ENCODE data around the gene AKT1S1.

AKT1S1 gene

DNA sequence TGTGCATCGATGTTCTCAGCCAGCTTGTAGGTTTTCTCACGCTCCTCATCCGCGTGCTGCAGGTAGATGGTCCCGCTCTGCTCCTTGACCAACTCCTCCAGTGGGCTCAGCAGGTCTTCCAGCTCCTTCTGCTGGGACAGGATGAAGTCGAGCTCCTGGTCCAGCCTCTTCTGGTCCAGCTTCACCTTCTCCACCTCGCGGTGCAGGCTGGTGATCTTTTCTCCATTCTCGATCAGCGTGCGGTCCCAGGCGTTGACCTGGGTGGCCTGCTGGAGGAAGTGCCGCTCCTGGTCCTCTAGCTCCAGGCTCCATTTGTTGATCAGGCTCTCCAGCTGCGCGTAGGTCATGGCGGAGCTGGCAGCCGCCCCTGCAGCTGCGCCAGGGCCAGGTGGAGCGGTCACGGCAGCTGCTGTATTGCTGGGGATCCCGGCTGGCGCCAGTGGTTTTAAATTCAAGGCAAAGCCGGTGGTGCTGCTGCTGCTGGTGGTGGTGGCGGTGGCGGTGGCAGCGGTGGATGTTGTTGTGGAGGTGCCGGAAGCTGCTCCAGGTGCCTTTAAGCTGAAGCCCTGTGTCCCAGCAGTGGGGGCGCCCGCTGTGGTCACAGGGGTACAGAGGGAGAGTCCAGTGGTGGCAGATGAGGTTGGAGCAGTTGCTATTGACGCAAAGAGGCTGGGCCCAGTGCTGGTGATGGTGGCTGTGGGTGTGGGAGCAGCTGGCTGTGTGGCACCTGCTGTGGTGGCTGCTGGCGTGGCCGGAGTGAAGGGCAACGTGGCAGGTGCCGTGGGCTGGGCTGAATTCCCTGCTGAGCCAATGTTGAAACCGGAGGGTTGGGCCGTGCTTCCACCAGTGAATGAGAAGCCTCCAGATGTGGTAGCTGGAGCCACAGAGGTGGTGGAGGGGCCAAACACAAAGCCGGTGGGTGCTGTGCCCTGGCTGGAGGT lies 31.6 kb upstream of the AKT1S1 start:
- in situ Hi-C loops (cut with MboI; ENCODE audit: low sequenced_read_pairs) = no loop called here

DNA sequence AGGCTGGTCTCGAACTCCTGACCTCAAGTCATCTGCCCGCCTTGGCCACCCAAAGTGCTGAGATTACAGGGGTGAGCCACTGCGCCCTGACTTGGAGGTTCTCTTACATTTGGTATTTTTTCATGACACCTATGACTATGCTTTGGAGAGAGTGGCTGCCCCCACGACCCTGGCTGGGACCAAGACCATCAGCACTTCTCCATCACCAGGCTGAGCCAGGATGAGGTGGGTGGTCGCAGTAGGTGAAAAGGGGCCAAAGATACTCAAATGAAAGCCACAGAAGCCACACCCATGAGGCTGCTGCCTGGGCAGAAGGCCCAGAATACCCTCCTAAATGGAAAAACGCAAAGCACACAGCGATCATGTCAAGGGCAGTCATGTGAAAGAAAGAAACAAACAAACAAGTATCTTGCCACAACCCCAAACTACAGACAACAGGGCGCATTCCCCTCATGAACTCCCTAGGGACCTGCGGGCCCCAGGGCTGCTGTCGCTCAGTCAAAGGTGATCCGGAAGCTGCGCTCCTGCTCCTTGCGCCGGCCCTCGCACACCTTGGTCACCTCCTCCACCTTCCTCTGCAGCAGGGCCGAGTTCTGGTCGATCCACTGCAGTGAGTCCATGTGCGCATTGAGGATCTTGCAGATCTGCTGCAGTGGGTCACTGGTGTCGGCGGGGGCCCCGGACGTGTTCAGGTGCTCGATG lies 30.7 kb upstream of the AKT1S1 start:
- in situ Hi-C loops (cut with MboI; ENCODE audit: low sequenced_read_pairs) = no loop called here

DNA sequence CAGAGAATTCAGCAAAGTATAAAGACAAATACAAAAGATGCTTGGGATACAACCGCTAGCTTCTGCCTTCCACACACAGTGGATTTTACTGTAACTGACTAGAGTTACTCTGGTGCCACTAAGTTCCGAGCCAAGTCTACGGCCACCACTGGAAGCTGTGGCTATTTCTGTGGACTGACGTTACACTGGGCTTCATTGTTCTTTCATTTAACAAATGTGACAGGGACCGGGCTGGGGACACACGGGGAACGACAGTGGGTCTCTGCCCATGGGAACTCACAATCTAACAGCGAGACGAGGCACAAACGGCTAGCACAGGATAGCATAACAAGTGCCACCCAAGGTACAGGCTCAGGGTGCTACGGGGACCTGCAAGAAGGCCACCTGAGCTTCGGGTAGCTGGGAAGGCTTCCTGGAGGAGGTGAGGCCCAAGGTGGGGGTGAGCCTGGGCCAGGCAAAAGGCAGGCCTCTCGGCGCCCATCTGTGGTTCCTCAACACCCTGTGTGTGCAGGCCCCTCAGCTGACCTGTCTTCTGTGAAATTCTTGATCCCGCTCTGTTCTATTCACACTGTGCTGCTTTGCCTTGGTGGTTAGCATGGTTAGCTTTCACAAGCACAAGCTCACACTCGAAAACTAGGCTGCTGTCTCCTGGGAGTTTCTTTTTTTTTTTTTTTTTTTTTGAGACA lies 29.9 kb upstream of the AKT1S1 start:
- in situ Hi-C loops (cut with MboI; ENCODE audit: low sequenced_read_pairs) = no loop called here

DNA sequence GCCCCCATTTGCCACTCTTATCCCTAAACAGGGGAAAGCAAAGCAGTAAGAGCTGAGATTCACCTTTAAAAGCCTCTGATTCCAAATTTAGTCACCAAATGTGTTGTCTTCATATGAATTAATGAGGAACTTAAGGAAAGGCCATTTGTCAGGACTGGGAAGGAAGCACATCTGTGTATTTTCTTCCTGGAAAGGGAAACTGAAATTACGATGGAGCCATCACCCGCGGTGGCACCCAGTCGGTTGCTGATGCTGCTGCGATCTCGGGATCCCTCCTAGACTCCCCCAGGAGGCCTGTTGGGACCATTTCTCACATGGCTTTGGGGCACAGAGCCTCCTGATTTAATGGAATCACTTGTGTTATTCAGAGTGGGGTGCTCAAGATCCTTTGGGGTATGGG lies 27.0 kb upstream of the AKT1S1 start:
- in situ Hi-C loops (cut with MboI; ENCODE audit: low sequenced_read_pairs) = no loop called here

DNA sequence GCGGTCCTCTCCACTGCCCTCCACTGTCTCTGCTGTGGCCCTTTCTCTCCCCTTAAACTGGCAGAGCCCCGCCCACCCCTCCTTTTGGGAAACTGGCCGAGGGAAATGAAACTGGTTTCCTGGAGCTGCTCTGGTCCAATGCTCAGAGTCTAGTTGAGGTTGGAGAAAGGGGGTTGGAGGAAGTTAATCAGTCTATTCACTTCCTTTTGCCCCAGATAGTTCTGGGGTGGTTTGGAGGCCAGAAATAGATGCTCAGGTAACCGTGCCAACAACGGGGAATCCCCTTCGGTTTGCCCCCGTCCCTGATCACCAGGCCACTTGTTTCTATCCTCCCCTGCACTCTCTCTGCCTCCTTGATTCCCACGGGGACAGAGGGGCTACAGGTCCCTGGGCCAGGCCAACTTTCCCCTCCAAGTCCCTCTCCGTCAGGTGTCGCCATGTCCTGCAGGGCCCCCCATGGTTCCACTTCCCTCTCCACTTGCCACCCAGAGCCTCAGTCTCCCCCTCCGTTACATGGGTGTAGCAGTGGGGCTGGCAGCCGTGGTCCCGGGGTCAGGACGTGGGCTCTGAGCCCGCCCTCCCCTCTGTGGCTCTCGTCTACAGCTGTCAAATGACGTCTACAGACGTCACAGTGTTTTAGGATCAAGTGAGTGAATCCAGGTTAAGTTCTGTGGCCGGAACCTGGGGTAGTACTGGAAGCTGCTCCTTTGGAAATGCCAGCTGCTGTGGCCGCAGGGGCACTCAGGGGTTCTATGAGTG lies 19.9 kb upstream of the AKT1S1 start, which contains the start of gene IL4I1:
Gene IL4I1 (minus strand): TSS at position 25 of the 759 bp plus-strand sequence. CDS start 727 bp downstream, outside the sequence.
- in situ Hi-C loops (cut with MboI; ENCODE audit: low sequenced_read_pairs) = no loop called here

DNA sequence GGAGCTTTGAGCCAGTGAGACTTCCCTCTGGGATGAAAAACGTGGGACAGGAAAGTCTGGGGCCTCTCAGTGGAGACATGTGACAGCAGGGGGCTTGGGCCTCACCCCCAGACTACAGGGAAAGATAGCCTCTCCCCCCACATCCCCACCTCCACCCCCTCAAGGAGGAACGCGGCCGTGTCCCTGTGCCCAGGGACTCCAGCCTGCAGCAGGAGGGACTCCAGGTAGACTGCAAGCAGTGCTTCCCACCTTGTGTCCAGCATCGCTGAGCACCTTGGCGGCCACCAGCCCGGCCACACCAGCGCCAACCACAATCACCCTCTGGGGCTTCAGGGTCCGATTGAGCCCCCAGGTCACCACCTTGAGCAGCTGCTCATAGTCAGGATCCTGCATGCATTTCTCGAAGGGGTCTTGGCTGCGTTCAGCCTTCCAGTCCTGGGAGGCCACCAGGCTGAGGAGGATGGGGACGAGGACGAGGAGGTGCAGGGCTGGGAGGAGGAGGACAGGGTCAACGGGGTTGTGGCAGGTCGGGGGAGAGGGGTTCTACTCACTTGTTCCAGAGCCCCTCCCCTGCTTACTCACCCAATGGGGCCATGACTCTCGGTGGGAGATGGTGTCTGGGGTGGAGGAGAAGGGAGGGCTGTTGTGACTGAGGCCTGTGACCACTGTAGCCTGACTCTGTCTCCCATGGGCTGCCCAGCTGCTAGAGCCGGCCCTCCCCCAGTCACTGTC lies 18.6 kb upstream of the AKT1S1 start:
- in situ Hi-C loops (cut with MboI; ENCODE audit: low sequenced_read_pairs) = no loop called here

DNA sequence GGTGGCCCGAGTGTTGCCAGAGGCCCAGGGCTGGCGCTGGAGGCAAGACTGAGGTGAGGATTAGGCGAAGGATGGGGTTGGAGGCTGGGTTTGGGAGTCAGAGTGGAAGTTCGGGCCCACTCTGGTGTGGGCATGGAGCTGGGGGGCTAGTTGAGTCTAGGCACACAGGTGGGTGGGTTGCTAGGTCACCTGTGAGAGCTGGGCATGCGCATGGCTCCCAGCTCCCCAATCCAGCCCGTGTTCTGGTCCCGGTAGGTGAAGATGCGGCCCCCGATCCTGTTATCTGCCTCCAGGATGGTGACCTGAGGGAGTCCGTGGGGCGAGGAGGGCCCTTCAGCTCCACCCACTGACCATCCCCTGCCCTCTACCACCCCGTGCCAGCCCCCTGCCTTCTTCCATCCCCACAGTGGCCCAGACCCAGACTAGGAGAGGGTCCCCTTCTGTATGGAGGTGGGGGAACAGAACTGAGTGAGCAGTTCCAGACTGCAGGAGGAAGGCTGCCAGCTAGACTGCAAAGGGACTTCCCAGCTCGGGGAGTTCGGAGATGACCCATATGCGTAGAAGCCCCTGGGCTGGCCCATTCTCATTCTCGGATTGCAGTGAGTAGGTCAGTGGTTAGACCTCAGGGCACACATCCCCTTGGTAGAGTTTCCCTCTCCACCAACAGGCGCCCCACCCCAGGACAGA lies 17.9 kb upstream of the AKT1S1 start:
- in situ Hi-C loops (cut with MboI; ENCODE audit: low sequenced_read_pairs) = no loop called here

DNA sequence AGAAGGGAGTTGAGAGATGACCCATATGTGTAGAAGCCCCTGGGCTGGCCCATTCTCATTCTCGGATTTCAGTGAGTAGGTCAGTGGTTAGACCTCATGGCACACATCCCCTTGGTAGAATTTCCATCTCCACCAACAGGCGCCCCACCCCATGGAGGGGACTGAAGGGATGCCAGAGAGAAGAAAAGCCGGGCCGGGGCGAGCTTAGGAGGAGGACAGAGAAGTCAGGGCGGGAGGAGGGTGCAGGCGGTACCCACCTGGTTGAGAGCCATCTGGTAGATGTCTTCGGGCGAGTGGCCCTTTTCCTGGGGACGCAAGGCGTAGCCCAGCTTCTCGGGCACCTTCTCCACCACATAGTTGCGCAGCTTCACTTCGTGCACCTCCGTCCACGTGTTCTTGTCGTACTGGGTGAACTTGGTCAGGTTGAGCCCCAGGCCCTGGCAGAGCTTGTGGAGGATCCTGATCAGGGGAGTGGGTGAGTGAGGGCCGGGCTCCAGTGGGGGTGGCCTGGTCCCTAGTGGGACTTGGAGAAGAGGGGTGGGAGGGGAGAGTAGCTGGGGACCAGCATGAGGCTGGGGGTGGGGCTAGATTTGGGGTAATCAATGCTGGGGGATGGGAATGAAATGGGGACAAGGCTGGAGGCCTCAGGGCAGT lies 17.0 kb upstream of the AKT1S1 start:
- in situ Hi-C loops (cut with MboI; ENCODE audit: low sequenced_read_pairs) = no loop called here

DNA sequence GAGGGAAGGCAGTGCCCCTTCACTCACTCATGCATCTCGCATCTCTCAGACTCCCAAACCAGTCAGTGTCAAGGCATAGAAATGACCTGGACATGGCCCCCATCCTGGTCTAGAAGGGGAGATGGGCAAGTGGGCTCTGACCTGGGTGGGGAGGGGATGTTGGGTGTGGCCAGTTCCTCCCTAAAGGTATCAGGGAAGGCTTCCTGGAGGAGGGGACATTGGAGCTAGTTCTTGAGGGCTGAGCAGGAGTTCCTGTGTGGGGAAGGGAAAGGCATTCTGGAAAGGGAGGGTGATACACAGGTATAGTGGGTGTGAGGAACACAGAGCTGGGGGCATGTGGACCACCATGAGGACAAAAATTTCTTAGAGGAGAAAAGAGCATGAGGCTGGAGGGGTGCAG lies 15.6 kb upstream of the AKT1S1 start:
- in situ Hi-C loops (cut with MboI; ENCODE audit: low sequenced_read_pairs) = no loop called here

DNA sequence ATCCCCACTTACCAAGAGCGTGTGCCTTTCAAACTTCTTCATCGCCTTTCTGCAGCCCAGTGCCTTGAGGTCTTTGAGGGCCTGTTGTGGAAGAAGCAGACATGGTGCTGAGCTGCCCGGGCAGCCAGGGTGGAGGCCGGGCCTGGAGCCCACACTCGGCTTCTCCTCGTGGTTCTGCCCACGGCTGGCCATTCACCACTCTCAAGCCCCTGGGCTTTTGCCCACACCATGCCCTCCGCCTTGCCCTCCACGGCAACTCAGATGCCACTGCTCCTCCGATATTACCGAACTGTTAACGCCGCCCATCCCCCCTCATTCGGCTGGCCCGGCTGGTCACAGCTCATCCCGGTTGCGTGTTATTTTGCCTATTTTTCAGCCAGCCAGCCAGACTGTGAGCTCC lies 14.2 kb upstream of the AKT1S1 start:
- in situ Hi-C loops (cut with MboI; ENCODE audit: low sequenced_read_pairs) = no loop called here

DNA sequence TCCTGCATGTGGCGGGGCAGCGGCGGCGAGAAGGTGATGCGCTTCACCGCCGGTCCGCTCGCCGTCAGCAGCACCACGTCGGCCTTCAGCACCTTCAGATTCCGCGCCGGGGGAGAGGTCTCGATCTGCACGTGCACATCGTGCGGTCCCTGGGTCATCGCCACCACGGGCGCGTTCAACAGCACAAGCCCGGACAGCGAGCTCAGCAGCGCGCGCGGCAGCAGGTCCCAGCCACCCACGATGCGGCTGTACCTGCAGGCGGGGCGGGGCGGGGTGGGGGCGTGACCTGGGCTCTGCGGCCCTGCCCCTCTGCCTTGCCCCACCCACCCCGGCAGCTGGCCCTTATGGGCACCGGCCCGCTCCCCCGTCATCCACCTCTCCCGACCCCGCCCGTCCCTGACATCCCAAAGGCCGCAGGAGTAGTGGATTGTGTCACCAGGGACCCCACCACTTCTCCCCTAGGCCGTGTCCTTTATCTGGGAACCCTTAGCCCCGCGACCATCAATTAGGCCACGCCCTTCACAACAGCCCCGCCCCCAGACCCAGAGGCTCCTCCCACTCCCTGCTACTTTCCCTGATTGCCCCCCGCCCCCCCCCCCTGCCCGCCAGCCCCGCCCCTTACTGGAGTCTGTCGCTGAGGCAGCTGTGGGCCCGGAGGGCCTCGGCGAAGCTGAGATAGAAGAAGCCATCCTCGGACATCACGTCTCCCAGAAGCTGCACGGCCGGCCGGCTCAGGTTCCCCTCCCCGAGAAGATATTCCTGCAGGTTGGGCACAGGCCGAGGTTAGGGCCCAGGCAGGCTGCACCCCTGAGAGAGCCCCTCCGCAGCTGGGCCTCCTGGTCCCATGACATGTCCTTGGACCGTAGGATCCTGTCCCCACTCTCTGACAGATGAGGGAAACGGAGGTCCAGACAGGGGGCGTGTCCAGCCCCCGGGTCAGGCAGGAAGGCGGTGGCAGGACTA lies 13.5 kb upstream of the AKT1S1 start:
- in situ Hi-C loops (cut with MboI; ENCODE audit: low sequenced_read_pairs) = no loop called here

DNA sequence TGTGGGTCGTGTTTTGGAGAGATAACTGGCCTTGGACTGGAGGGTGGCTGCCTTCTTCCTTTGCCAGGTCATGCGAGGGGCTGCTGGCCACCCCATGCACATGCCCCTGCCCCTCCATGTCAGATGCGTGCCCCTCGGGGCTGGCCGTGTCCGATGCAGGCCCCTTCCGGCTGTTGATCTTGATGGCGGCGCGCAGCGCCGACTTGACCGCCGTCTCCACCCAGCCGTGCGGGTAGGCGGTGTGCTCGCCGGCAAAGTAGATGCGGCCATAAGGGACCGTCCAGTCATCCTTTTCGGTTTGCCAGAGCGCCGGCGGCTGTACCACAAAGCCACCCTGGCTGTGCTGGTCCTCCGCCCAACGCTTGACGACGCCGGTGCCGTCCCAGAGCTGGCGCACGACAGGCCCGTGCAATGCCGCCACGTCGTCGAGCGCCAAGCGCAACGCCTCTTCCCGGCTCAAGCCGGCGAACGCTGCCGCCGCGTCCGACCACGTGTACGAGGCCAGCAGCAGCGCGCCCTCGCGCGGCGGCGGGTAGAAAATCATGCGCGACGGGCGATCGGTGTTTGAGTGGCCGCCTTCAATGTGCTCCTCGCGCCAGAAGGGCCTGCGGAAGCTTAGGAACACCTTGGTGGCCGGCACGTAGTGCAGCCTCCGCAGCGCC lies 12.7 kb upstream of the AKT1S1 start:
- in situ Hi-C loops (cut with MboI; ENCODE audit: low sequenced_read_pairs) = no loop called here

DNA sequence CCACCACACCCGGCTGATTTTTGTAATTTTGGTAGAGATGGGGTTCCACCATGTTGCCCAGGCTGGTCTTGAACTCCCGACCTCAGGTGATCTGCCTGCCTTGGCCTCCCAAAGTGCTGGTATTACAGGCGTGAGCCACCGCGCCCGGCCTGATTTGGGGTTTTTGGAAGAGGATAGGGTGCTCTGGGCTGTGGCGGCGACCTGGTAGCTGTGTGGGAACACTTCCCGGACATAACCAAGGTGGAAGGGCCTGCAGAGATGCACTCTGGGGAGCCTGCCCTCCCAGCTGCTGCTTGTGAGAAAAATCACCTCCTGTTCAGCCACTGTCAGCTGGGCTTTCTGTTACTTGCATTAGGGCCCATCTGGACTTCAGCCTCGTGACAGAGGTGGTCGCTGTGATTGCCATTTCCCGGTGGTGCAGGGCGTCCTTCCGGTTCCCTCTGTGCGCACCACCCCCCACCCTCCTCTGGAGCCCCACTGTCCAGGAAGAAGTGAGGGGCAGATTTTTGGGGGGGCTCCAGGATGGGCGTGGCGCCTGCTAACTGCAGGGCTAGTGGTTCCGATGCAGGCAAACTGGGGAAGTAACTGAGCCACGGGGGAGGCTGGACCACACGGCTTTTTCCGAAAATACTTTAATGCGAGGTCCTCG lies 12.0 kb upstream of the AKT1S1 start:
- in situ Hi-C loops (cut with MboI; ENCODE audit: low sequenced_read_pairs) = no loop called here

DNA sequence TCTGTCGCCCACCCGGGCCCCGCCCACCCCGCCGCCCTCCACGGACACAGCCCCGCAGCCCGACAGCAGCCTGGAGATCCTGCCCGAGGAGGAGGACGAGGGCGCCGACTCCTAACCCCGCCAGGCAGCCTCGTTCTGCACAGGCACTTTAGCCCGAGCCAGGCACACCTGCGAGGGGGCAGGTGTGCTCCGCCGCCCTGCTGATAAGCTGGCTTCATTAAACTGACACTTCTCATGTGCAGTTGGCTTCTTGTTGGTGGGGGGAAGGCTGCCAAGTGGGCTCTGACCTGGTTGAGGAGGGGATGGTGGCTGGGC lies 11.3 kb upstream of the AKT1S1 start:
- in situ Hi-C loops (cut with MboI; ENCODE audit: low sequenced_read_pairs) = no loop called here

DNA sequence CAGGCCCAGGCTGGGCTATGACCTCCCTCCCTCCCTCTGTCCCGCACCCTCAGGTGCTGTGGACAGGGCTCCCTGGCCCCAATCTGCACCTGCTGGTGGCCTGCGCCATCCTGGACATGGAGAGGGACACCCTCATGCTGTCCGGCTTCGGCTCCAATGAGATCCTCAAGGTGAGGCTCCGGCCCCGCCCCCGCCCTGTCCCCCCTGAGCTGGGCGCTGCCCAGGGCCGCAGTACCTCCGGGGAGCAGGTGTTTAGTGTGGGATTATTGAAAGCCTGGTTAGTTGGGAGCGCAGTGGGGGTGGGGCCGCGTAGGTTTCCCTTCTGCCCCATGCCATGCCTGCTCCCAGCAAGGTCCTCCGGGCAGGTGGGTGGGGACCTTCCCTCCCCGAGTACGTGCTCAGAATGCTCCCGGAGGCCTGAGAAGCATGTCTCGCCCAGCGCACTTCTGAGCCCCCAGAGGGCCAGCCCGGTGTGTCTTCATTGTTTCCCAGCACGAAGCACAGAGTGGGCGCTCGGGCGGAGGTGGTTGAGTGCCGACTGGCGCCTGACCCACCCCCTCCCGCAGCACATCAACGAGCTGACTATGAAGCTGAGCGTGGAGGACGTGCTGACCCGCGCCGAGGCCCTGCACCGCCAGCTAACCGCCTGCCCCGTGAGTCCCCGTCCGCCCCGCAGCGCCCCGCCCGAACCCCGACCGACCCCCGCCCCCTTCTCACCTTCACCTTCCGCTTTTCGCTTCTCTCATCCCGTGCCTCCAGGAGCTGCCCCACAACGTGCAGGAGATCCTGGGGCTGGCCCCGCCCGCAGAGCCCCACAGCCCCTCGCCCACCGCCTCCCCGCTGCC lies 10.7 kb upstream of the AKT1S1 start:
- in situ Hi-C loops (cut with MboI; ENCODE audit: low sequenced_read_pairs) = no loop called here

DNA sequence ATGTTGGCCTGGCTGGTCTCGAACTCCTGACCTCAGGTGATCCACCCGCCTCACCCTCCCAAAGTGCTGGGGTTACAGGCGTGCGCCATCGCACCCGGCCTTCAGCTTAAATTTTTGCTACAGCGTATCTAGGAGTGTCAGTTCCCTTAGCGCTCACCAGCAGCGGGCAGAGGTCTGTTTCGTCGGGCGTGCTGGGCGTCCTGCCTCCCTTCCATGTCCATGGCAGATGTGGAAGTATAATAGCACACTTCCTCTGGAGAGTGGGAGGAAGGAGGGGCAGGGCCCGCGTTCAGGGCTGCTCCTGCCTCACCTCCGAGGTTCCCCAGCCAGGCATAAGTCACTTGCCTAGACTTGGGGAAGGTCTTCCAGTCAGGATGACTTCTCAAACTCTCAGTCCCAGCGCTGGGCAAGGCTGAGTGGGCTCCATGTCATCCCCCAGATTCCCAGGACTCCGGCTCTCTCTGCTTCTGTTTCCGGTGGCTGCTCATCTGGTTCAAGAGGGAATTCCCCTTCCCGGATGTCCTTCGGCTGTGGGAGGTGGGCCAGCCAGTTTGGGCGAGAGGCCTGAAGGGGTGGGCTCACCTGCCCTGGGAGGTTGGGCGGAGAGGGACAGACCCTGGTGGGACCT lies 10.0 kb upstream of the AKT1S1 start:
- in situ Hi-C loops (cut with MboI; ENCODE audit: low sequenced_read_pairs) = no loop called here

Data from HL-60/S4 (cell line).